GM18499 (cell line): ENCODE measurements around the gene CLEC9A.

ENCODE experiments used
- ATAC-seq: cut with Tn5 transposase; IDR thresholded peaks from one replicate; pipeline ENCODE4 v1.9.1; 2021; ENCODE audit warnings: moderate number of reproducible peaks; ENCODE audit not compliant: insufficient read depth, unreplicated experiment

Gene CLEC9A

GRCh38 chr12:10101648-10102220, 71.3 kb downstream of the CLEC9A start:
- no peak for ATAC-seq

- no peak for ATAC-seq
Observed at GRCh38 chr12:10102322-10102721, 71.8 kb downstream of the CLEC9A start.

GRCh38 chr12:10110256-10110844, 79.9 kb downstream of the CLEC9A start:
- no peak for ATAC-seq

GRCh38 chr12:10111451-10111850, 81.0 kb downstream of the CLEC9A start:
- ATAC-seq, result no peak

- ATAC-seq, result no peak
Observed at GRCh38 chr12:10113075-10113474, 82.6 kb downstream of the CLEC9A start.

GRCh38 chr12:10113920-10114319, 83.4 kb downstream of the CLEC9A start:
- ATAC-seq, result no peak

- no peak for ATAC-seq
Observed at GRCh38 chr12:10115311-10115710, 84.8 kb downstream of the CLEC9A start.
